H7 (cell line): ENCODE results near the gene ADD3. TPM values are rescaled to one million over a fixed set of nuclear protein-coding genes. Genes with fewer than 3 reads are reported as not detected.

ENCODE experiments used
- DNase-seq: peaks from one replicate; pipeline ENCODE4 v3.0.0; 2012
- H3K27me3 ChIP-seq: 2 replicates; pipeline ENCODE4 v1.6.0; 2011; ENCODE audit warnings: mild to moderate bottlenecking, low read length; ENCODE audit not compliant: control insufficient read depth, insufficient read depth
- H3K36me3 ChIP-seq: replicated peaks from 2 replicates; pipeline ENCODE4 v1.5.1; 2011; ENCODE audit warnings: low read length; ENCODE audit not compliant: control insufficient read depth, insufficient read depth
- H3K4me3 ChIP-seq: 2 replicates; pipeline ENCODE4 v1.5.1; 2011; ENCODE audit warnings: low read depth, mild to moderate bottlenecking, control low read depth, low read length, moderate library complexity; ENCODE audit not compliant: insufficient read depth
- total RNA-seq: library from RNA; depleted of rRNA; stranded (reverse); fragments of >200 nt; shearing (Covaris generic); gene quantifications from 2 replicates; pipeline ENCODE4 v1.2.3, GENCODE V29; 2014

Gene ADD3
- total RNA-seq, 1 experiment from 2014 or later, result 82.4 TPM

- Histone ChIP-seq H3K4me3 (no peak overlapping the region), H3K36me3 (no peaks in the 10 kb centered on the region), H3K27me3 (peaks cover 11% of the 10 kb centered on the region)
- DNase-seq, result no peak
These were observed 150.5 kb downstream of the ADD3 start for GRCh38 chr10:110158051-110159005.

GRCh38 chr10:110160081-110160480 lies 152.3 kb downstream of the ADD3 start:
- H3K27me3 ChIP-seq, result peaks cover 17% of the 10 kb centered on the region
- H3K4me3 ChIP-seq, result no peak overlapping the region
- H3K36me3 ChIP-seq, result no peaks in the 10 kb centered on the region
- DNase-seq, result no peak

GRCh38 chr10:110160522-110160921 lies 152.7 kb downstream of the ADD3 start:
- Histone ChIP-seq H3K27me3 (peaks cover 21% of the 10 kb centered on the region), H3K36me3 (no peaks in the 10 kb centered on the region), H3K4me3 (no peak overlapping the region)
- no peak for DNase-seq

GRCh38 chr10:110162741-110163145 lies 155.0 kb downstream of the ADD3 start:
- peak; percentile 51 for DNase-seq
- Histone ChIP-seq H3K27me3 (peaks cover 40% of the 10 kb centered on the region), H3K4me3 (no peak overlapping the region), H3K36me3 (no peaks in the 10 kb centered on the region)

- Histone ChIP-seq H3K4me3 (no peak overlapping the region), H3K36me3 (no peaks in the 10 kb centered on the region), H3K27me3 (peaks cover 43% of the 10 kb centered on the region)
- no peak for DNase-seq
These were observed 155.5 kb downstream of the ADD3 start for GRCh38 chr10:110163192-110163773.

- DNase-seq, result no peak
- Histone ChIP-seq H3K27me3 (peaks cover 48% of the 10 kb centered on the region), H3K4me3 (no peak overlapping the region), H3K36me3 (no peaks in the 10 kb centered on the region)
These were observed 156.1 kb downstream of the ADD3 start for GRCh38 chr10:110163841-110164240.

GRCh38 chr10:110165239-110165638 lies 157.5 kb downstream of the ADD3 start:
- Histone ChIP-seq H3K27me3 (peaks cover 61% of the 10 kb centered on the region), H3K4me3 (no peak overlapping the region), H3K36me3 (no peaks in the 10 kb centered on the region)
- no peak for DNase-seq

- H3K36me3 ChIP-seq, result no peaks in the 10 kb centered on the region
- peaks cover 77% of the 10 kb centered on the region for H3K27me3 ChIP-seq
- H3K4me3 ChIP-seq, result no peak overlapping the region
- DNase-seq, result no peak
These were observed 159.4 kb downstream of the ADD3 start for GRCh38 chr10:110167149-110167548.

- H3K36me3 ChIP-seq, result no peaks in the 10 kb centered on the region
These were observed 161.1 kb downstream of the ADD3 start for GRCh38 chr10:110168601-110169481.

GRCh38 chr10:110169586-110169985 lies 161.8 kb downstream of the ADD3 start:
- DNase-seq, result no peak
- no peak overlapping the region for H3K4me3 ChIP-seq
- peaks cover 95% of the 10 kb centered on the region for H3K27me3 ChIP-seq
- no peaks in the 10 kb centered on the region for H3K36me3 ChIP-seq

More at GRCh38 chr10:110168601-110169481, 161.1 kb downstream of the ADD3 start:
- peaks cover 89% of the 10 kb centered on the region for H3K27me3 ChIP-seq
- peak; percentile 73 for DNase-seq
- H3K4me3 ChIP-seq, result no peak overlapping the region

- H3K27me3 ChIP-seq, result peaks cover 93% of the 10 kb centered on the region
- no peak overlapping the region for H3K4me3 ChIP-seq
- peak; percentile 32 for DNase-seq
- H3K36me3 ChIP-seq, result no peaks in the 10 kb centered on the region
These were observed 162.6 kb downstream of the ADD3 start for GRCh38 chr10:110170142-110170971.

GRCh38 chr10:110171032-110171431 lies 163.2 kb downstream of the ADD3 start:
- peak; percentile 31 for DNase-seq
- Histone ChIP-seq H3K4me3 (no peak overlapping the region), H3K36me3 (no peaks in the 10 kb centered on the region), H3K27me3 (peaks cover 92% of the 10 kb centered on the region)

- peaks cover 82% of the 10 kb centered on the region for H3K27me3 ChIP-seq
- DNase-seq, result no peak
- H3K4me3 ChIP-seq, result no peak overlapping the region
- no peaks in the 10 kb centered on the region for H3K36me3 ChIP-seq
These were observed 164.4 kb downstream of the ADD3 start for GRCh38 chr10:110172155-110172554.

- no peak overlapping the region for H3K4me3 ChIP-seq
- no peak for DNase-seq
- no peaks in the 10 kb centered on the region for H3K36me3 ChIP-seq
- peaks cover 62% of the 10 kb centered on the region for H3K27me3 ChIP-seq
These were observed 166.4 kb downstream of the ADD3 start for GRCh38 chr10:110174201-110174600.
